ENCODE data around the gene HSD3B1.

- TF ChIP-seq CTCF (IDR thresholded peaks at IDR 0.05) (no peak), POLR2A (IDR thresholded peaks at IDR 0.05) (no peak)
Observed at GRCh38 chr1:119483441-119484200, 23.4 kb upstream of the HSD3B1 start.

Measured in heart left ventricle (tissue), 13 donors.